ENCODE data around the gene WDR27. TPM values are rescaled to one million over a fixed set of nuclear protein-coding genes. Genes with fewer than 3 reads are reported as not detected.

Gene WDR27
- total RNA-seq, 1 donor from 2014 or later = 16.8 TPM

DNA sequence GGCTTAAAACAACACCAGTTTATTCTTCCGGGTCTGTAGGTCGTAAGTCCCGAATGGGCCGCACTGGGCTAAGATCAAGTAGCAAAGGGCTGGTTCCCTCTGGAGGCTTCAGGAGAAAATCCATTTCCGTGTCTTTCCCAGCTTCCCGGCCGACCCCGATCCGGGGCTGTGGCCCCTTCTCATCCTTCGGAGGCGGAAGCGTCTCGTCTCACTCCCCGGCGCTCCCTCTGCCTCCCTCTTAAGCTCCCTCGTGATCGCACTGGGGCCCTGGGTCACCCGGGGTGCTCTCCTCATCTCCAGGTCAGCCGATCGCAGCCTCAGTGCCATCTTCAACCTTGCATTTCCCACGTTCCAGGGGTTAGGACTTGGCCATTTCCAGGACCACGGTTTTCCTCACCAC, 199.4 kb downstream of the WDR27 start:
- FAIRE-seq = no peak
- TF ChIP-seq CTCF (IDR thresholded peaks at IDR 0.05; ENCODE audit: insufficient read depth, low read length, severe bottlenecking) = no peak
- no peaks in the 10 kb centered on the region for H3K36me3 ChIP-seq (ENCODE audit: control insufficient read depth, insufficient read depth, low read length)
- H3K27me3 ChIP-seq (ENCODE audit: control insufficient read depth, insufficient read depth, low read length) = no peaks in the 10 kb centered on the region
- H3K4me3 ChIP-seq (ENCODE audit: low read depth, low read length) = no peak overlapping the region
- DNase-seq (ENCODE audit: low read depth) = no peak

DNA sequence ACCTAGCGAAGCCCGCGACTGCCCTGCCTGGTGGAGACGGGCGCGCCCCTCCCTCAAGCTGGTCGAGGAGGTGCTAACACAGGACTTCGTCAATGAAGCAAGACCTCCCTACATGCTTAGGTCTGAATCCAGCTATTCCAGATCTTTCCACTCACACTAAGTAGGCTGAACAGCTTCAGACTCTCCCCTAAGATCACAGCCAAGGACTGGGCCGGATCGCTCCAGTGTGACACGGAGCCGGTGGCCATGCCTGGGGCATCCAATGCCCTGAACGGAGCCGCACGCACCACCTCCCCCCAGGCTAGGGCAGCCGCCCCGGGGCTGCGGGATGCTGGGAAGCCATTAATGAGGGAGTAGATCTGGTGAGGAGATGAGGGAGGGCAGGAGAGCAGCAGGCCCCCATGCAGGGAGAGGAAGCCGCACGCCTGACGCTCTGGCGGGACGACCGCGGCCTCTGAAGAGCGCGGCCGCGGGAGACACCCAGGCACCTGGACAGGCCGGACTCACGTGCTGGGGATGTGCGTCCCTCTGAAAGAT, 200.0 kb downstream of the WDR27 start:
- no peaks in the 10 kb centered on the region for H3K27me3 ChIP-seq (ENCODE audit: control insufficient read depth, insufficient read depth, low read length)
- no peak for FAIRE-seq
- no peak for DNase-seq (ENCODE audit: low read depth)
- H3K4me3 ChIP-seq (ENCODE audit: low read depth, low read length) = no peak overlapping the region
- TF ChIP-seq CTCF (IDR thresholded peaks at IDR 0.05; ENCODE audit: insufficient read depth, low read length, severe bottlenecking) = no peak
- H3K36me3 ChIP-seq (ENCODE audit: control insufficient read depth, insufficient read depth, low read length) = no peaks in the 10 kb centered on the region

GRCh38 chr6:169501128-169501527, 200.7 kb downstream of the WDR27 start:
- Histone ChIP-seq H3K27me3 (ENCODE audit: control insufficient read depth, insufficient read depth, low read length) (no peaks in the 10 kb centered on the region), H3K36me3 (ENCODE audit: control insufficient read depth, insufficient read depth, low read length) (no peaks in the 10 kb centered on the region), H3K4me3 (ENCODE audit: low read depth, low read length) (no peak overlapping the region)
- TF ChIP-seq CTCF (IDR thresholded peaks at IDR 0.05; ENCODE audit: insufficient read depth, low read length, severe bottlenecking) = no peak
- DNase-seq (ENCODE audit: low read depth) = no peak
- FAIRE-seq = no peak

DNA sequence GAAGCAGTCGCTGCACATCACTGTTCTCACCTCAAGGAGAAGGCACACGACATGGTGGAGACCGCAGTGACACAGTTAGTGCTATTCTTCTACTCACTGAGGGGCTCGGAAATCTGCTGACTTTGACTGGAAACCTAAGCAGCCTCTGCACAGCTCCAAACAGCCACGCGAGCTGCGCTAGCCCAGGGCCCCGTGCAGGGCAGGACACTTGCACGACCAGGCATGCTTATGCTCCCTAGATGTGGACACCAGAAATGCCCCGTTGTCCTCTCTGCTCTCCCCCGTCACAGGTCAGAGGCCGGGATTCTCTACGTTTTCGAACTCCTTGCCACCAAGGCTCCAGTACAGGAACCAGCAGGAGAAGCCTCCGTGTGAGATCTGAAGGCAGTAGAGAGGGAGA, 201.1 kb downstream of the WDR27 start:
- no peak for FAIRE-seq

DNA sequence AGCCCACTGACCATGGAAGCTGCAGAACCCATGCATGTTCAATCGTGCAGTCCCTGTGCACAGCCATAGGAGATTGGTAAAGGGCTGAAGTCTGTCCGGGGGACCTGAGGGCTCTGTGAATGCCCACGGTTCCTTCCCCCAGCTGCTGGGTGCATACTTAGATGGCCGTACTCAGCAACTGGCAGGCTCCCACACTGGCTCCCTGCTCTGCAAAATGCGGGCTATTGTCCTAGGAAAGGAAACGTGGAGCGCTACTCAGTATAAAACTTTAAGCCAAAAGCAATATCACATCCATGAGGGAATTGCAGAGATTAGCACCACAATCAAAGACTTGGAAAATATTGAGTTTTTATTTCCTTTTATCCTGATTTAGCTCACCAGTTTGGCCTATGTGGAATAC, 202.0 kb downstream of the WDR27 start:
- no peak for FAIRE-seq
- Histone ChIP-seq H3K4me3 (ENCODE audit: low read depth, low read length) (no peak overlapping the region), H3K27me3 (ENCODE audit: control insufficient read depth, insufficient read depth, low read length) (no peaks in the 10 kb centered on the region), H3K36me3 (ENCODE audit: control insufficient read depth, insufficient read depth, low read length) (no peaks in the 10 kb centered on the region)
- TF ChIP-seq CTCF (IDR thresholded peaks at IDR 0.05; ENCODE audit: insufficient read depth, low read length, severe bottlenecking) = no peak
- DNase-seq (ENCODE audit: low read depth) = no peak

More for the DNA sequence above, 201.1 kb downstream of the WDR27 start:
- no peak for TF ChIP-seq CTCF (IDR thresholded peaks at IDR 0.05; ENCODE audit: insufficient read depth, low read length, severe bottlenecking)
- DNase-seq (ENCODE audit: low read depth) = no peak
- H3K4me3 ChIP-seq (ENCODE audit: low read depth, low read length) = no peak overlapping the region
- H3K27me3 ChIP-seq (ENCODE audit: control insufficient read depth, insufficient read depth, low read length) = no peaks in the 10 kb centered on the region
- H3K36me3 ChIP-seq (ENCODE audit: control insufficient read depth, insufficient read depth, low read length) = no peaks in the 10 kb centered on the region

DNA sequence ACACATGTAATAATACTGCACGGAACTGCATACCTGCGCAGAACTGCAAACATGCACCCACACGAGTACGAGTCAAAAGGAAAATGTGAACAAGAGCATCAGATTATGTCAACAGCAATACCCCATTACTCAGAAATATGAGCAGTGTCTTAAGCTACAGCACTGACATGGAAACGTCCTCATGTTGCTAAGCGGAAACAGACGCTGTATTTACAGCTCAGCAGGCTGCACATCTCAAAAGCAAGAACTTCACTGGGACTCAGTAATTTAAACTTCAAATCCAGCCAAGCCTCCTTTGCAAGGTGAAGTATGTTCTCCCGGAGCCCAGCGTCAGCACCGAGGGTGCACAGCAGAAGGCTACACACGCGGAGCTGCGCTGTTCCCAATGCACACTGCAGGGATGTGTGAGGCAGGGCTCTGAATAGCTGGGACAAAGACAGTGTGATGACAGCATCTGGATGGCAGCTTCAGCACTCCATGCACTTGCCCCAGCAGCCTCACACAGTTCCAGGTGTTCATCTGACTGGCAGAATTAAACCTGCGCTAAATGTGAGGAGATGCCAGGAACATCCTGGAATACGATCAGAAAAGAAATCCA, 202.8 kb downstream of the WDR27 start:
- no peak for DNase-seq (ENCODE audit: low read depth)

More for the DNA sequence above, 202.8 kb downstream of the WDR27 start:
- TF ChIP-seq CTCF (IDR thresholded peaks at IDR 0.05; ENCODE audit: insufficient read depth, low read length, severe bottlenecking) = no peak
- peak; percentile 32 for FAIRE-seq
- Histone ChIP-seq H3K27me3 (ENCODE audit: control insufficient read depth, insufficient read depth, low read length) (no peaks in the 10 kb centered on the region), H3K36me3 (ENCODE audit: control insufficient read depth, insufficient read depth, low read length) (no peaks in the 10 kb centered on the region), H3K4me3 (ENCODE audit: low read depth, low read length) (no peak overlapping the region)
